Measurements from ENCODE around the gene NR1H3.

NR1H3 gene

DNA sequence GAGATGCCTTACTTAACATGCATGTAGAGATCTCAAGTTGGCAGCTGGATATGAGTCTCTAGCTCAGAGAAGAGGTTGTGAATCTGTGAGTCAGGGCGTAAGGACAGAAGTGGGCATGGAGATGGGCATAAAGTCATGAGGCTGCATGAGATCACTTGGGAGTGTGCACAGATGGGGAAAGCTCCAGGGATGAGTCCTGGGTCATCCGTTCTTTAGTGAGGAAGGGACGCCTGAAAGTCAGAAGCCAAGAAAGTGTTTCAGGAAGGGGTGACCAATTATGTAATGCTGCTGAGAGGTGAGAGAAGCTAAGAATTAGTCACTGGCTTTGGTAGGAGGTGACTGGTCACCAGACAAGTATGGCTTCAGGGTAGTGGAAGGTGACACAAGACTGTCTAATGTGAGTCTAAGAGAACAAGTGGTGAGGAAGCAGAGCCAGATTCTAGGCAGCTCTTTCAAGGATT is 15.9 kb upstream of the NR1H3 start:
- Histone ChIP-seq H3K36me3 (replicated peaks) (peaks cover 62% of the 10 kb centered on the region), H3K4me3 (ENCODE audit: low read depth, low read length) (no peak overlapping the region), H3K27ac (no peak overlapping the region), H3K27me3 (replicated peaks) (no peaks in the 10 kb centered on the region)
- DNase-seq: no peak
- in situ Hi-C loops (cut with HindIII; ENCODE audit: low pct_ligation_motif_present, low sequenced_read_pairs): no loop called here
- TF ChIP-seq, protein P1, sequence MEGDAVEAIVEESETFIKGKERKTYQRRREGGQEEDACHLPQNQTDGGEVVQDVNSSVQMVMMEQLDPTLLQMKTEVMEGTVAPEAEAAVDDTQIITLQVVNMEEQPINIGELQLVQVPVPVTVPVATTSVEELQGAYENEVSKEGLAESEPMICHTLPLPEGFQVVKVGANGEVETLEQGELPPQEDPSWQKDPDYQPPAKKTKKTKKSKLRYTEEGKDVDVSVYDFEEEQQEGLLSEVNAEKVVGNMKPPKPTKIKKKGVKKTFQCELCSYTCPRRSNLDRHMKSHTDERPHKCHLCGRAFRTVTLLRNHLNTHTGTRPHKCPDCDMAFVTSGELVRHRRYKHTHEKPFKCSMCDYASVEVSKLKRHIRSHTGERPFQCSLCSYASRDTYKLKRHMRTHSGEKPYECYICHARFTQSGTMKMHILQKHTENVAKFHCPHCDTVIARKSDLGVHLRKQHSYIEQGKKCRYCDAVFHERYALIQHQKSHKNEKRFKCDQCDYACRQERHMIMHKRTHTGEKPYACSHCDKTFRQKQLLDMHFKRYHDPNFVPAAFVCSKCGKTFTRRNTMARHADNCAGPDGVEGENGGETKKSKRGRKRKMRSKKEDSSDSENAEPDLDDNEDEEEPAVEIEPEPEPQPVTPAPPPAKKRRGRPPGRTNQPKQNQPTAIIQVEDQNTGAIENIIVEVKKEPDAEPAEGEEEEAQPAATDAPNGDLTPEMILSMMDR (IDR thresholded peaks at IDR 0.05; ENCODE audit: low read depth, low read length, missing control alignments): no peak

DNA sequence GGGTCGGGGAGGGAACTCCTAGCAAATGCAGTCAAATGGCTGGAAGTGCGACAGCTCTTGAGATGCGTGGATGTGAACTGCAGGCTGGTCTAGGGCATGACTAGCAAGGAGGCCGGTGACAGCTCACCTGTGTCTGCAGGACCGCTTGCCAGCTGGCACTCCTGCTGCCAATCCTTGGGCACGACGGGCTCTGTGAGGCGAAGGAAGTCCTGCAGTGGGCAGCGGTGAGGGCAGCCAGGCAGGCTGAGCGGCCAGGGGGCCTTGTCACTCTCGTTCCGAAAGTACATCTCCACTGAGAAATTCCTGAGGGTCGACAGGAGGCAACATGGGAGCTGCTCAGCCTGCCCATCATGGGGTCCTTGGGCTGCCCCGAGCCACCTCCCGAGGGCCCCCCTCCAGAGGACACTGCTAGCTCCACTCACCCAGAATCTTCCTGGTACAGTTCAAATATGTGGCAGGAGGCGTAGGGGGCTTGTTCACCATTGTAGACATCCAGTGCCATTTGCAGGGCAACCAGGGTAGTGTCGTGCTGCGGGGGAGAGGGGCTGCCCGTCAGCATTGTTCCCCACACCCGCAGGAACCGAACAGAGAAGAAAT is 15.1 kb upstream of the NR1H3 start:
- Histone ChIP-seq H3K4me3 (ENCODE audit: low read depth, low read length) (no peak overlapping the region), H3K27me3 (replicated peaks) (no peaks in the 10 kb centered on the region), H3K27ac (no peak overlapping the region), H3K36me3 (replicated peaks) (peaks cover 60% of the 10 kb centered on the region)
- DNase-seq: no peak
- TF ChIP-seq, protein P1 (IDR thresholded peaks at IDR 0.05; ENCODE audit: low read depth, low read length, missing control alignments): no peak
- in situ Hi-C loops (cut with HindIII; ENCODE audit: low pct_ligation_motif_present, low sequenced_read_pairs): no loop called here

DNA sequence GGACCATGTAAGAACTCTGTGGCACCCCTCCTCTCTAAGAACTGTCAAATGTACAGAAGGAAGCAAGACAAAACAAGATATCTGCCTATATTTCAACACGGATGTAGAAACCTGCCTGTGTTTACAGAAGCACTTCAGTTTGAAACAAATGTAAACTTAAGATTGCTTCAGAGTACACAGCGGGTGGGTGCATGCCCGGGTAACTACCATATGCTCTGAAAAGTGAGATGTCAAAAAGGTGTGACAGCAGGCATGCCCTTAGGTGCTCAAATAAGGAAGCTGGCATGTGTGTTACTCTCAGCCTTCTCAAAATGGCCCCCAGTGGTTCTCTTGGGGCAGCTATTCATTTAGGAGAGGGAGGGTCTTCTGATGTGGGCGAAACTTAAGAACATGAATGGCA is 14.3 kb upstream of the NR1H3 start:
- no peak overlapping the region for H3K4me3 ChIP-seq (ENCODE audit: low read depth, low read length)
- H3K36me3 ChIP-seq (replicated peaks): peaks cover 56% of the 10 kb centered on the region
- H3K27me3 ChIP-seq (replicated peaks): no peaks in the 10 kb centered on the region
- TF ChIP-seq, protein P1 (IDR thresholded peaks at IDR 0.05; ENCODE audit: low read depth, low read length, missing control alignments): no peak
- no peak overlapping the region for H3K27ac ChIP-seq
- no peak for DNase-seq
- in situ Hi-C loops (cut with HindIII; ENCODE audit: low pct_ligation_motif_present, low sequenced_read_pairs): no loop called here

GRCh38 chr11:47244448-47245350 is 13.1 kb upstream of the NR1H3 start:
- TF ChIP-seq, protein P1 (IDR thresholded peaks at IDR 0.05; ENCODE audit: low read depth, low read length, missing control alignments): no peak
- Histone ChIP-seq H3K27ac (no peak overlapping the region), H3K36me3 (replicated peaks) (peaks cover 47% of the 10 kb centered on the region), H3K4me3 (ENCODE audit: low read depth, low read length) (no peak overlapping the region), H3K27me3 (replicated peaks) (no peaks in the 10 kb centered on the region)
- no peak for DNase-seq
- in situ Hi-C loops (cut with HindIII; ENCODE audit: low pct_ligation_motif_present, low sequenced_read_pairs): no loop called here

DNA sequence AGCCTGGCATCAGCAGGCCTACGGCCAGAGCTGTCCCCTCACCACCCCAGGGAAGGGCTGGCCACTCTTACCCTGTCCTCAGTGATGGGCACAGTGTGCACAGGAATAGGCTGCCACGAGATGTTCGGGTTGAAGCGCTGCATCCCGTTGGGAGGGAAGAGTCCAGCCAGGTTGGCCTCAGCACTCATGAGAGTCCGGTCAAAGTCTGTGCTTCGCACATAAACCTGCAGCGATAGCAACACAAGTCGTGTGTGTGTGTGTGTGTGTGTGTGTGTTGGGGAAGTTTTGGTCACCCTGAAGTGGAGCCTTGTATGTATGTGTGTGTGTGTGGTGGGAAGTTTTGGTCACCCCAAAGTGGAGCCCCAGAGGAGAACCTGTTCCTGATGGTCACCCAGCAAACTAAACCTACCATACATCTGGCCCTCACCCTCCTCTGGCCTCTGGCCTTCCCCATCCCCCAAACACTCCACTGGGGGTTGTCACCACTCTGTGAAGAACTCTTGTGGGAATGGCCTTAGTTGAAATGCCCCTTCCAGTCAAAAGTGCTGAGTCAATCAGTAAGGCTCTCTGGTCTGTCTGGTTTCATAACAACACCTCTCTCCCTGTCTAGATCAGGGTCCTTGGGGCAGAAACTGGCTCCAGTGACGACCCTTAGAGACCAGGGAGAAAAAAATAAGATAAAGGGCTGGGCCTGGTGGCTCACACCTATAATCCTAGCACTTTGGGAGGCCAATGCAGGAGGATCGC is 12.0 kb upstream of the NR1H3 start:
- no peak for DNase-seq
- no peaks in the 10 kb centered on the region for H3K27me3 ChIP-seq (replicated peaks)
- in situ Hi-C loops (cut with HindIII; ENCODE audit: low pct_ligation_motif_present, low sequenced_read_pairs): no loop called here
- no peak overlapping the region for H3K4me3 ChIP-seq (ENCODE audit: low read depth, low read length)
- TF ChIP-seq, protein P1 (IDR thresholded peaks at IDR 0.05; ENCODE audit: low read depth, low read length, missing control alignments): no peak
- no peak overlapping the region for H3K27ac ChIP-seq
- H3K36me3 ChIP-seq (replicated peaks): peaks cover 38% of the 10 kb centered on the region

Measured in brain microvascular endothelial cell (primary cell).